Liver (tissue), 9 donors: Measurements from ENCODE around the gene NCK1. TPM values are rescaled to one million over a fixed set of nuclear protein-coding genes. Genes with fewer than 3 reads are reported as not detected.

Experiments
- DNase-seq: peaks from one replicate; pipeline ENCODE4 v3.0.0-alpha.2; 2017; ENCODE audit warnings: low spot score
- H3K27ac ChIP-seq, 2 donors: one replicate each; pipeline ENCODE4 v1.7.0; 2013; ENCODE audit warnings: inconsistent platforms in 2 of 2, low read length in 2 of 2, control low read depth in 1 of 2, low read depth in 1 of 2, mild to moderate bottlenecking in 1 of 2
- H3K27me3 ChIP-seq, 4 donors: one replicate each; pipeline versions ENCODE4 v1.6.1 to v1.7.0; 2013; ENCODE audit warnings: low read length in 3 of 4, inconsistent platforms in 1 of 4, mild to moderate bottlenecking in 1 of 4, moderate library complexity in 1 of 4; ENCODE audit not compliant: control insufficient read depth in 4 of 4, insufficient read depth in 4 of 4
- H3K36me3 ChIP-seq, 4 donors: one replicate each; pipeline versions ENCODE4 v1.6.1 to v1.7.0; 2013; ENCODE audit warnings: low read length in 3 of 4, mild to moderate bottlenecking in 3 of 4, low read depth in 1 of 4, moderate library complexity in 1 of 4; ENCODE audit not compliant: control insufficient read depth in 4 of 4, insufficient read depth in 3 of 4
- H3K4me1 ChIP-seq, 4 donors: one replicate each; pipeline versions ENCODE4 v1.6.1 to v1.7.0; 2013; ENCODE audit warnings: low read length in 3 of 4, mild to moderate bottlenecking in 3 of 4, moderate library complexity in 1 of 4; ENCODE audit not compliant: control insufficient read depth in 4 of 4, insufficient read depth in 4 of 4
- H3K4me3 ChIP-seq, 3 donors: one replicate each; pipeline versions ENCODE4 v1.6.1 to v1.7.0; 2013; ENCODE audit warnings: low read length in 3 of 3, control low read depth in 1 of 3, low read depth in 1 of 3, mild to moderate bottlenecking in 1 of 3
- H3K9ac ChIP-seq, 2 donors: one replicate each; pipeline ENCODE4 v1.7.0; 2013; ENCODE audit warnings: low read length in 2 of 2, mild to moderate bottlenecking in 2 of 2, moderate library complexity in 2 of 2, control low read depth in 1 of 2, low read depth in 1 of 2
- H3K9me3 ChIP-seq, 4 donors: one replicate each; pipeline versions ENCODE4 v1.6.1 to v1.7.0; 2013; ENCODE audit warnings: low read length in 3 of 4; ENCODE audit not compliant: control insufficient read depth in 4 of 4
- ATF3 ChIP-seq: IDR thresholded peaks from 2 replicates; pipeline ENCODE4 v1.6.1; 2016; ENCODE audit warnings: antibody characterized with exemption
- FOXA2 ChIP-seq: IDR thresholded peaks from 2 replicates; pipeline ENCODE4 v1.6.1; 2016; ENCODE audit warnings: antibody characterized with exemption
- GABPA ChIP-seq, 2 donors: IDR thresholded peaks in 1 of 2; conservative IDR thresholded peaks in 1 of 2; 2 replicates each; pipeline ENCODE4 v1.6.1; 2016; ENCODE audit warnings: antibody characterized with exemption in 2 of 2, mild to moderate bottlenecking in 1 of 2, moderate library complexity in 1 of 2
- HNF4A ChIP-seq, 2 donors: conservative IDR thresholded peaks; 2 replicates each; pipeline ENCODE4 v1.6.1; 2016; ENCODE audit warnings: antibody characterized with exemption in 2 of 2, mild to moderate bottlenecking in 2 of 2
- JUND ChIP-seq, 2 donors: IDR thresholded peaks; 2 replicates each; pipeline ENCODE4 v1.6.1; 2016; ENCODE audit warnings: antibody characterized with exemption in 2 of 2
- MAX ChIP-seq: IDR thresholded peaks from 2 replicates; pipeline ENCODE4 v1.6.1; 2016; ENCODE audit warnings: antibody characterized with exemption
- NR2F2 ChIP-seq: IDR thresholded peaks from 2 replicates; pipeline ENCODE4 v1.6.1; 2016; ENCODE audit warnings: antibody characterized with exemption
- REST ChIP-seq: IDR thresholded peaks from 2 replicates; pipeline ENCODE4 v1.6.1; 2016; ENCODE audit warnings: antibody characterized with exemption, mild to moderate bottlenecking
- RXRA ChIP-seq, 2 donors: IDR thresholded peaks; 2 replicates each; pipeline ENCODE4 v1.6.1; 2017 to 2018; ENCODE audit warnings: antibody characterized with exemption in 2 of 2, mild to moderate bottlenecking in 1 of 2
- SP1 ChIP-seq: IDR thresholded peaks from 2 replicates; pipeline ENCODE4 v1.6.1; 2018; ENCODE audit warnings: antibody characterized with exemption, mild to moderate bottlenecking
- TAF1 ChIP-seq: conservative IDR thresholded peaks from 2 replicates; pipeline ENCODE4 v1.6.1; 2016; ENCODE audit warnings: antibody characterized with exemption, mild to moderate bottlenecking
- YY1 ChIP-seq: IDR thresholded peaks from 2 replicates; pipeline ENCODE4 v1.6.1; 2016; ENCODE audit warnings: antibody characterized with exemption, mild to moderate bottlenecking
- ZBTB33 ChIP-seq: IDR thresholded peaks from 2 replicates; pipeline ENCODE4 v1.6.1; 2016; ENCODE audit warnings: antibody characterized with exemption
- WGBS: extraction: QIAGEN DNeasy Blood & Tissue Kit; methylation state at CpG from one replicate; pipeline ENCODE4 v1.1.7; 2013; 5-methylcytosine and 5-hydroxymethylcytosine counted together
- polyA plus RNA-seq, 2 donors: library from polyadenylated mRNA; stranded (reverse) in 1 of 2; unstranded in 1 of 2; fragments of 200-250 nt in 1 of 2; fragments of >200 nt in 1 of 2; fragmentation: Nextera tagmentation in 1 of 2; extraction: Ambion mirVana in 1 of 2; gene quantifications; one replicate each; pipeline versions ENCODE4 v1.2.1 to v1.2.3, GENCODE V29; 2013 to 2015
- total RNA-seq, 2 donors: library from RNA; depleted of rRNA; stranded (reverse); fragments of >200 nt; gene quantifications; one replicate each; pipeline ENCODE4 v1.2.3, GENCODE V29; 2014
- donor health status: healthy.
- donor health status: healthy.
- donor health status: healthy.
- donor health status: healthy.
- donor health status: healthy.

The NCK1 gene
- total and polyA plus RNA-seq, 4 donors, result 13.7 to 35.8 (median 19.4) TPM

GRCh38 chr3:136920904-136921611, 59.0 kb downstream of the NCK1 start:
- no peak for DNase-seq
- no peak overlapping the region for H3K4me3 ChIP-seq
- no peaks in the 10 kb centered on the region for H3K27me3 ChIP-seq
- no peak overlapping the region for H3K9ac ChIP-seq
- H3K36me3 ChIP-seq, result no peaks in the 10 kb centered on the region
- 82% methylated on average over 4 of the region's 4 CpGs for WGBS
- H3K9me3 ChIP-seq, result no peaks in the 10 kb centered on the region
- TF ChIP-seq MAX (no peak), RXRA (IDR thresholded peaks at IDR 0.05) (peak in 1 of 2 donors; percentile 11), REST (no peak), ATF3 (no peak), HNF4A (conservative IDR thresholded peaks at IDR 0.05) (peak; percentile 20 to 38), SP1 (no peak), NR2F2 (no peak), GABPA (IDR thresholded peaks at IDR 0.05 in 1 of 2, conservative IDR thresholded peaks at IDR 0.05 in 1 of 2) (no peak)
- H3K4me1 ChIP-seq, result peaks cover 3 to 9% (median 3%) of the 10 kb centered on the region in 4 donors
- no peak overlapping the region for H3K27ac ChIP-seq

GRCh38 chr3:136925425-136926190, 63.6 kb downstream of the NCK1 start:
- WGBS, result 65% methylated on average over 7 of the region's 7 CpGs
- Histone ChIP-seq H3K27ac (no peak overlapping the region), H3K4me3 (no peak overlapping the region), H3K4me1 (peaks cover 1 to 9% (median 5%) of the 10 kb centered on the region in 4 donors), H3K9ac (no peak overlapping the region), H3K36me3 (peaks cover 0 to 5% (median 0%) of the 10 kb centered on the region in 4 donors), H3K27me3 (no peaks in the 10 kb centered on the region), H3K9me3 (no peaks in the 10 kb centered on the region)
- DNase-seq, result no peak
- no peak for TF ChIP-seq FOXA2
- no peak for TF ChIP-seq REST
- TF ChIP-seq JUND (IDR thresholded peaks at IDR 0.05), result no peak
- no peak for TF ChIP-seq GABPA (IDR thresholded peaks at IDR 0.05 in 1 of 2, conservative IDR thresholded peaks at IDR 0.05 in 1 of 2)
- TF ChIP-seq TAF1, result no peak
- TF ChIP-seq RXRA (IDR thresholded peaks at IDR 0.05), result no peak
- no peak for TF ChIP-seq ZBTB33
- no peak for TF ChIP-seq YY1
- TF ChIP-seq ATF3, result no peak
